Neuron (in vitro differentiated cells): ENCODE data around the gene TNFAIP3.

Experiments
- H2AFZ ChIP-seq: one replicate; pipeline ENCODE4 v1.6.1; 2013; ENCODE audit warnings: low read depth, mild to moderate bottlenecking, inconsistent platforms, low read length, moderate library complexity
- H3K27me3 ChIP-seq: one replicate; pipeline ENCODE4 v1.6.1; 2013; ENCODE audit warnings: low read length; ENCODE audit not compliant: insufficient read depth
- H3K36me3 ChIP-seq: one replicate; pipeline ENCODE4 v1.6.1; 2013; ENCODE audit warnings: low read length; ENCODE audit not compliant: insufficient read depth
- H3K4me1 ChIP-seq: one replicate; pipeline ENCODE4 v1.6.1; 2013; ENCODE audit warnings: low read length; ENCODE audit not compliant: insufficient read depth
- H3K4me3 ChIP-seq: 2 replicates; pipeline ENCODE4 v1.5.1; 2013; ENCODE audit warnings: mild to moderate bottlenecking, low read length, moderate library complexity
- H3K9me3 ChIP-seq: one replicate; pipeline ENCODE4 v1.6.1; 2013; ENCODE audit warnings: low read length

Gene TNFAIP3

DNA sequence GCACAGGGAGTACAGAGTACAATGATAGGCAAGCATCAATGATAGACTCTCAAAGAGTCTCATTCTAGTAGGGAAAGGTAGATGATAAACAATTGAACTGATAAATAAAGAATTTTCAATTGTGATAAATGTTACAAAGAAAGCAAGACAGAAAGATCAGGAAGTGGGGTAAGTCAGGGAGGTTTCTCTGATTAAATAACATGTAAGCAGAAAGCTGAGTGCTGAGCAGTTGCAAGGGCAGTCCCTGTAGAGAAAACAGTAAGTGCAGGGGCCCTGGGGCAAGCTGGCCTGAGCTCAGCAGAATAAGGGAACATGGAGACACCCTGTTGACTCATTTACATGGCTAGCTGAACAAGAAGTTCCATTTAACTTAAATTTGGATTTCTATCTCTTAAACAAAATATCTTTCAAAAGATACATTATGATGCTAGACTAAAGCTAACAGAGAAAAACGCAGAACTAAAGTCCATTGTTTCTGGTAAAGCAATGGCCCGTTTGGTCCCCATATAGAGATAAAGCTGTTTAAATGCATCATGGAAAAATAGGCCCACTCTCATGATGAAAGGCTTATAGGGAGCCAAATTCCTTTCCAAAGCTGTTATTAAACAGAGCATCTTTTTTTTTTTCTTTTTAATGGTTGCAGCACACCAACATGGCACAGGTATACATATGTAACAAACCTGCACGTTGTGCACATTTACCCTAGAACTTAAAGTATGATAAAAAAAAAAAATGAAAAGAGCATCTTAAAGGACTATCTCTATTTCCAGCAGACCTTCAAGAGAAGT is 5.3 kb upstream of the TNFAIP3 start:
- no peak overlapping the region for H2AFZ ChIP-seq
- H3K27me3 ChIP-seq, result no peaks in the 10 kb centered on the region
- no peaks in the 10 kb centered on the region for H3K36me3 ChIP-seq
- H3K4me1 ChIP-seq, result peaks cover 6% of the 10 kb centered on the region
- no peaks in the 10 kb centered on the region for H3K9me3 ChIP-seq
- H3K4me3 ChIP-seq, result no peak overlapping the region

DNA sequence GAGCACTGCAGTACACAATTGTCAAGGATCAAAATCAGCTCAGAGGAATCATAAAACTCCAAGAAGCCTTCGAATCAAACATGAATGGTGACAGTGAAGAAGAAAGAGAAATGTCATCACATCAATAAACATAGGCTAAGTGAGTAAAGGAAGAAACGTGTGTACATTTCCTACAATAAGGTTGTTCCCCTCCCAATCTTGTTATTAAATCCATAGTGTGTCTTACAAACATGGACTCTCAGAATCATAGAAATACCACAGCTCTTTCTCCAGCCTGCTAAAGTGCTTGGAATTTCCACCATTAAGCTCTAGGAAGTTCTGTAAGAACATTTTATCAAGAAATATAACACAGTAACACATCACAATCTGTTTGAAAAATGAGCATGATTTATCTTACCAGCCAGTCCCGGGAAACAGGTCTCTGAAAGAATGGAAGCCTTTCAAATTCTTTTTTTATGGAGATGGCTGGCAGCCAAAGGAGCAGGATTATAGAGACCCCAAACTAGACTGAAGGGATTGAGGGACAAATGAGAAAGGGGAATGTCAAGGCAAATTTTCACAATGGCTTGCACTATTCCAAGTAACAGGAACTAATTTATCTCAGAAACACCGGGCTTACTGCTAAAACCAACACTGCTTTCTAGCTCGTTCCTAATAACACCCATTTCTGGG is 4.5 kb upstream of the TNFAIP3 start:
- Histone ChIP-seq H3K9me3 (no peaks in the 10 kb centered on the region), H3K27me3 (no peaks in the 10 kb centered on the region), H3K4me3 (no peak overlapping the region), H3K36me3 (no peaks in the 10 kb centered on the region), H3K4me1 (peaks cover 6% of the 10 kb centered on the region), H2AFZ (no peak overlapping the region)

DNA sequence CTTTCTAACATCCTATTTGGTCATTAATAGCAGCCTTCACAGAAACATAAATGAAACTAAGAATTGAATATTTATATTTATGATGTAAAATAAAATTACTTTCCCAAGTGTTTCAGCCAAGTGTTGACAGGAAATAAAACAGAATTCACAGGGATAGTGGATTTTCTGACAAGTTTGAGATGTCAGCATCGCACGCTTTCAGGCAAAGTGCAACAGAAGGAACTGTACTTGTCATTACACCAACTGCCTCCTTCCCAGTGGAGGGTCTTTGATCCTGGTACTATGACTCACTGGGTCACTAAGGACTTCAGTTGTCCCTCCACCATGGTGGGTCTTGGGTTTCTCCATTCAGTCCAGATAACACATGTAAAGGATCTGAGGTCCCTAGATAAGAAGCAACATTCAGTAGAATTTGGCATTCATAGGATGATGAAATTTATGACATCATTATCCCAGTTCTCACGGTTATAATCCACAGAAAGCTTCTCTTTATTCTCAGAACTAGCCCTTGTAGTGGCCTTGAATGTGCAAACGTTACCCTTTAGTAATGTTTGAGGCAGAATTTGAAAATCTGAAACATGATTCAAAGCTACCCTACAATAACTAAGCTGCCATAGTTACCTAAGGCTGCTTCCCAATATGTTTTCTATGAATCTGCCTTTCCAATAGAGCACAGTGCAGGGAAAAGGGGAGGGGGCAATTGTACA is 3.8 kb upstream of the TNFAIP3 start:
- Histone ChIP-seq H3K27me3 (peaks cover 6% of the 10 kb centered on the region), H3K36me3 (no peaks in the 10 kb centered on the region), H3K9me3 (no peaks in the 10 kb centered on the region), H3K4me1 (peaks cover 8% of the 10 kb centered on the region), H3K4me3 (no peak overlapping the region), H2AFZ (no peak overlapping the region)

DNA sequence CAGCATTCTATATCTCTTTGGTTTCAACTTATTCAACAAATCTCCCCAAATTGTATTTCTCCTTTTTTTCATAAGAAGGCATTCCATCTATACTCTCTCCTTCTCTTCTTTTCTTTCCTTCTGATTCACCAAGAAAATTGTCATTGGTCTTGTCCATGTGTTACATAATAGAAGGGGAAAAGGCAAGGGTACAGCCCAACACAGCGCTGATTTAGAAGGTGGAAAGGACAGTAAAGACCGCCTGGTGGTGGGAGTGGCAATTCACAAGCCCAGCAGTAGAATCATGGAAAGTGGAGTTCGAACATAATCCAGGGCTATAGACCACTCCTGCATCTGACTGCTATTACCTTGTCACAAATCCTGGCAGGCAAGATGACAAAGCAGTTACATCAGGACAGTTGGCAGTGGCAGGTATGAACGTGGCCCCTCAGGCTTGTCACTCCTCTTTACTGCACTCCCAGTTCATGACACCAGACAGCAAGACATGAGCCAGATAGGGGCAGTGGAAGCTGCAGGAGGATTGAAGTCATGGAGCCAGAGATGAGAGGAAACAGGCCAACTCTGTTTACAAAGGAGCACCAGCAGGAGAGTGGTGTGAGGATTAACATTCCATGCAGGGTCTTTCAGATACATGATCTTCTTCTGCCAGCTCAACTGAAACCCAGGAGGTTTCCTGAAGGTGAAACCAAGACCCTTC is 2.1 kb upstream of the TNFAIP3 start:
- H2AFZ ChIP-seq, result no peak overlapping the region
- H3K9me3 ChIP-seq, result no peaks in the 10 kb centered on the region
- H3K27me3 ChIP-seq, result peaks cover 8% of the 10 kb centered on the region
- H3K4me1 ChIP-seq, result peaks cover 8% of the 10 kb centered on the region
- H3K36me3 ChIP-seq, result no peaks in the 10 kb centered on the region
- no peak overlapping the region for H3K4me3 ChIP-seq

DNA sequence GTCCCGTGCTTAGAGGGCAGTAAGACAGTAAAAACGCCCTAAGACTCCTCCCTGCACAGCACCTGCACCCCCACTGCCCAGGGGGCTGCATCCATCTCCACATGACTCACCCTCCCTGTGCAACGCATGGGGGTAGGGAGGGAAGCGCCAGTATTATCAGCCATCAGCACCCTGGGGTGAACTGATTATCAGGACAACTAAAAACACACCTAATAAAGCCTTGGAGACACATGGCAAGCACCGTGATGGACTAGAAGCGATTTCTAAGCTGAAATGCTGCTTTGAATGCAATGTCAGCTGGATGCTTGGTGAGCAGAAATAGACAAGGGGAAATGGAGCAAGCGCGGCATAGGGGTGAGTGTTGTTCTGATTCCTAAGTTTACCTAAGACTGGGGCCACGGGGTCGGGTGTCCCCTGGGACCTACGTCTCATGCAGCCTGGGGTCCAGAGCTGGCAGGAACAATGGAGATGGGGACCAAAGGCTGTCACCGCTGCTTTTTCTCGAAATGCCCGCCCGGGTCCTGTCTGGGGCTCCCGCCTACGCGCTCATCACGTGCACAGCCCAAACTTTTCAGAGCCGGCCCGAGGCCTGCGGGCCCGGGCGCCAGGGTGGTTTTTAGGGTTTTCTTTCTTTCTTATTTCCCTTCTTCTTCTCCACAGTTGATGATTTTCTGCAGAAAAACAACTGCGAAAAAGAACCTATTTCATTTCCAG is 702 bp upstream of the TNFAIP3 start:
- Histone ChIP-seq H3K36me3 (no peaks in the 10 kb centered on the region), H3K4me1 (peaks cover 8% of the 10 kb centered on the region), H3K4me3 (peak overlapping the region; percentile 61), H3K9me3 (no peaks in the 10 kb centered on the region), H2AFZ (peak overlapping the region; percentile 90), H3K27me3 (peaks cover 8% of the 10 kb centered on the region)

DNA sequence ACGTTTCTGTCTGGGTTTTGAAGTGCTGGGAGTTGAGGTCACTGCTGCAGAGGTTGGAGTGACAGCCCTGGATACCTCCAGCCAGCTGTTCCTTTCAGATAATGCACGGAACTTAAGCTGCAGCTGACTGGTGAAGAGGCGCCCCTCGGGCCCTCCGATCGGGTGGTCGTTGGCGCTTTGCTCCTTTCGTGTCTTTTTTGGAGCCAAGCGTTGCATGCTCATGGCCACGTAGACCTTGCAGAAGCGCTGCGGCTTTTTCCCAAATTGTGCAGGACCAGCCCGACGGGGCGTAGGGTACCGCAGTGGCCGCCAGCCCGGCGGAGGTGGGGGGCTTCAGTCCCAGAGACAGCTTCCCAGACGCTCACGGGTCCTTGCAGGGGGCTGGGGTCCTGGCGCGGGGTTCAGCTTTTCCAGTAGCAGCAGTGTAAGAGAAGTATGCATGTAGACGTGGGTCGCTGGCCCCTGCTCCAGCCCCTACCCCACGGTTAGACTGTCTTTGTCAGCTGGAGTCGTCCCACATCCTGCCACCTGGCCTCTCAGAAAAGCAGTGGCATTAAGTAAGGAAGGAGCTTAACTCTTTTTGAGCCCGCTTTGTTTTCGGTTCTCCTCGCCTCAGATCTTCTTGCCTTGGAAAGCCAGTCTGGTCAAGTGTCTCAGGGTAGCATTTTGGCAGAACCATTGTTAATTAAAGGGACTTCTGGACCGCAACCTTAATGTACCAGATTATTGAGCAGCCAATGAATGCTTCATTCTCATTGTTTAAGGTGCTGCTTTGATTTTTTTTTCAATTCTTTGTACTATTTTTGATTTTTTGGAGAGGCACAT is 838 bp downstream of the TNFAIP3 start:
- H3K4me1 ChIP-seq, result peaks cover 8% of the 10 kb centered on the region
- peaks cover 8% of the 10 kb centered on the region for H3K27me3 ChIP-seq
- H3K9me3 ChIP-seq, result no peaks in the 10 kb centered on the region
- peak overlapping the region; percentile 86 for H2AFZ ChIP-seq
- H3K36me3 ChIP-seq, result no peaks in the 10 kb centered on the region
- H3K4me3 ChIP-seq, result peak overlapping the region; percentile 53

DNA sequence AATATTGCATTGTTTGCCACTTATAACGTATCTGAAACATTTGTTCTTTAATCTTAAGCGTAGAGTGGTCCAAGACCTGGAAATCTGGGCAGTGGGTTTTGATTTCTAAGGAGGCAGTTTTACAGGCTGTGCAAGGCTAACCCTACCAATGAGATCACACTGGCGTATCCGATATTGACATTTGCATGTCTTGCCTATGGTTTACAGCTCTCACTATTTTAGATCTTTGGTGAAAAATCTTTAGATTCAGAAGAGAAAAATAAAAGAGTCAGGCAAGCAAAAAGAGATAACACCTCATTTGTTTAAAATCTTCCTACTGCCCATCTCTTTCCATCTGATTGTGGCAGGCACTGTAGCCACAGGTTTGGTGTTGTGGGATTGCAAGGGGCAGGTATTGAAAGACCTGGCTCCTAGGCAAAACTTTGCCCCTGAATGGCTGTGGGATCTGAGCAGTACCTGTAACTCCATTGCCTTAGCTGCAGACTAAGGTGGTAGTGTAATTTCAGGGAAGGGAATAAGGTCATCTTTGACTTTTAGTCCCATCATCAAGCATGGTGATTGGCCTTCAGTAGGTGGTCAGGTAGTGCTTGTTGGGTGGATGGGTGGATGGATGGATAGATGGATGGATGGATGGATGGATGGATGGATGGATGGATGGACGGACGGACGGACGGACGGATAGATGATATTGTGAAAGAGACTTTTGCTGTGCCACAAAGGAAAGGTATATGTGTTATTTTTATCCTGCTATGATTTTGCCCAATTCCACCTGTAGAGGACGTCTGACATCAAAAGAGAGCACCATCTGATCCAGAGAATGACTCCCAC is 1.9 kb downstream of the TNFAIP3 start:
- H3K36me3 ChIP-seq, result no peaks in the 10 kb centered on the region
- H3K9me3 ChIP-seq, result no peaks in the 10 kb centered on the region
- peaks cover 8% of the 10 kb centered on the region for H3K27me3 ChIP-seq
- H3K4me1 ChIP-seq, result peaks cover 8% of the 10 kb centered on the region
- H3K4me3 ChIP-seq, result no peak overlapping the region
- H2AFZ ChIP-seq, result no peak overlapping the region

DNA sequence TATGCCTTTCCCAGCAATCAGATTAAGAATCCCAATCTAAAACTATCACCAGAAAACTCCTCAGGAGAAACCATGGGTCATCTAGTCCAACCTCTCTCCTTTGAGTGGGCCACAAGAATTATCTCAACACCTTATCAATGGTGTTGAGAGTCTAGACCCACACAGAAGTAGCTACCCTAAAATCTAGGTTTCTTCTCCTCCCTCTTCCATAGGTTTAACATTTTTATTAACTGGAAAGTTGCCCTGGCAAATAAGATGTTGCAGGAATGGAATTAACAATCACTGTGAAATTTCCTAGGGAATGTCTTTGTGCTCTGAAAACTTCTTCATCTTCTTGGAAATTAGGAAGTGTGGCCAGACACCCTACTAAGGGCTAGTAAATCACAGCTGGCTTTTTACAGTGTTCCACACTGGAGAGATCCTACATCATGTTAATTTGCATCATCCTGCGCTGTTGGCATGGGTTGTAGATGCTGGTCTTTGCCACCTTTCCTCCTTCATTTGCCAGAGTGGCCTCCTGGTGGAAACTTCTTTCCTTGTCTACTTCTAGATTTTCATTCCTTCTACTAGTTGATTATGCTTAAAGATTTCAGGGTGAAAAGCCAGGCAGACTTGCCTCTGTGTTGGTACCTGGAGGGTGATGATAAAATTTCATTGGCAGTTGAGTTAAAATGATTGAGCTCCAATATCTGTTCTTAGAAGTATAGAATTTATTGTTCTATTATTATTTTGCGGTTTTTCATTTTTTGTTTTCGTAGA is 2.7 kb downstream of the TNFAIP3 start:
- peaks cover 8% of the 10 kb centered on the region for H3K27me3 ChIP-seq
- no peak overlapping the region for H3K4me3 ChIP-seq
- H2AFZ ChIP-seq, result no peak overlapping the region
- no peaks in the 10 kb centered on the region for H3K9me3 ChIP-seq
- H3K36me3 ChIP-seq, result no peaks in the 10 kb centered on the region
- H3K4me1 ChIP-seq, result peaks cover 8% of the 10 kb centered on the region

DNA sequence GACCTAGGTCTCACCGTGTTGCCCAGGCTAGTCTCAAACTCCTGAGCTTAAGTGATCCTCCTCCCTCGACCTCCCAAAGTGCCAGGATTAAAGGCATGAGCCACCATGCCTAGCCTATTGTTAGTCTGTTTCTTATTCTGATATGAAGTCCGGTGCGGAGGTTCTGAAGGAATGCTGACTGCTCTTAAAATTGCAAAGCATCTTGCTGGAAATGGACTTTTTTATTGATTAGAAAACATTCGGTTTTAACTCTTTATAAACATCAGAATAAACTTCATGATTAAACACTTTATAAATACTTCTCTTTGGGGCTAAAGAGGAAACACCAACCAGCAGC is 3.2 kb downstream of the TNFAIP3 start:
- Histone ChIP-seq H3K36me3 (no peaks in the 10 kb centered on the region), H2AFZ (no peak overlapping the region), H3K27me3 (peaks cover 8% of the 10 kb centered on the region), H3K9me3 (no peaks in the 10 kb centered on the region), H3K4me3 (no peak overlapping the region), H3K4me1 (peaks cover 8% of the 10 kb centered on the region)

DNA sequence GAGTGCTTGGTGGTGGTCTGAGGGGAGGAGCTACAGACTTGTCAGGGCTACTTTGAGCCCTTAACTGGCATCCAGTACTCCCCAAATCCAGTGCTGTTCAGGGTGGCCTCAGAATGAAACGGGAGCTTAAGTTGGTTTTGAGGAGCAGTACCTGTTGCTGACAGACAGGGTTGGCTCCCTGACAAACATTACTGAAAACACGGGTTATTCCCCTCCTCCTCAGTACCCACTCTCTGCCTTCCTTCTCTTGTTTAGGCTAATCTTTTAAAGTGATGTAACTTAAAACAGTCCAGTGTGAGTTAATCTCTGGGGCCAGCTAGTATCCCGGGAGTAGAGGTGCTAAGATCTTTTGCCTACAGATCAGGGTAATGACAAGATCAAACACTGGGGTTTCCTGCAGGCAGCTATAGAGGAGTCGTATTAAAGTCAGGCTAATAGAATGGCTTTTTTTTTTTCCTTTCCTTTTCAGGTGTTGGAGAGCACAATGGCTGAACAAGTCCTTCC is 3.7 kb downstream of the TNFAIP3 start:
- Histone ChIP-seq H3K4me3 (no peak overlapping the region), H3K36me3 (no peaks in the 10 kb centered on the region), H3K27me3 (peaks cover 8% of the 10 kb centered on the region), H3K9me3 (no peaks in the 10 kb centered on the region), H3K4me1 (peaks cover 8% of the 10 kb centered on the region), H2AFZ (no peak overlapping the region)

DNA sequence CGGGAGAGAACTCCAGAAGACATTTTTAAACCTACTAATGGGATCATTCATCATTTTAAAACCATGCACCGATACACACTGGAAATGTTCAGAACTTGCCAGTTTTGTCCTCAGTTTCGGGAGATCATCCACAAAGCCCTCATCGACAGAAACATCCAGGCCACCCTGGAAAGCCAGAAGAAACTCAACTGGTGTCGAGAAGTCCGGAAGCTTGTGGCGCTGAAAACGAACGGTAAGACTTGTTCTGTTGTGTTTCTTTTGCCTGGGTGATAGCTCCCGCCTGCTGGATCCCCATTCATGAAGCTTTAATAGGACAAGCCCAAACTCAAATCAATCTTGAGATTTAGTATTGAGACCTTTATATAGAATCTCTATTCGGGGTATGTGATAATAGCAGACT is 4.2 kb downstream of the TNFAIP3 start:
- Histone ChIP-seq H2AFZ (no peak overlapping the region), H3K36me3 (no peaks in the 10 kb centered on the region), H3K4me3 (no peak overlapping the region), H3K9me3 (no peaks in the 10 kb centered on the region), H3K4me1 (peaks cover 6% of the 10 kb centered on the region), H3K27me3 (peaks cover 8% of the 10 kb centered on the region)
